Breast epithelium (tissue), 3 donors: ENCODE measurements around the gene UBE3B.

Experiments used
- CTCF ChIP-seq, 3 donors: fragments of 450-650 bp; IDR thresholded peaks; one replicate each; pipeline ENCODE4 v1.5.1; 2016 to 2017; ENCODE audit warnings: antibody characterized with exemption in 3 of 3, mild to moderate bottlenecking in 3 of 3, moderate library complexity in 3 of 3
- POLR2A ChIP-seq: fragments of 450-650 bp; IDR thresholded peaks from one replicate; pipeline ENCODE4 v1.6.1; 2016; ENCODE audit warnings: antibody characterized with exemption, mild to moderate bottlenecking, moderate library complexity
- POLR2AphosphoS5 ChIP-seq, 3 donors: sonication (generic); formaldehyde crosslinking; IDR thresholded peaks; one replicate each; pipeline ENCODE4 v1.6.1; 2017; ENCODE audit warnings: antibody characterized with exemption in 3 of 3

GRCh38 chr12:109573914-109574244 is 96.4 kb downstream of the UBE3B start:
- no peak for TF ChIP-seq CTCF (IDR thresholded peaks at IDR 0.05)
- no peak for TF ChIP-seq POLR2A
- no peak for TF ChIP-seq POLR2AphosphoS5 (IDR thresholded peaks at IDR 0.05)
